Measurements from ENCODE around the gene TPO. TPM values are rescaled to one million over a fixed set of nuclear protein-coding genes. Genes with fewer than 3 reads are reported as not detected.
A peak's percentile ranks its signal among the peaks of the same experiment; 100 is the strongest.

TPO gene
- total RNA-seq, 1 experiment from 2014 or later = not detected

GRCh38 chr2:1504311-1504750 lies 91.1 kb downstream of the TPO start:
- Mint-ChIP-seq H3K27ac (0 out of 2 replicates have a peak overlapping the region, but pooled peaks have one; percentile 21), H3K4me1 (no peaks in the 10 kb centered on the region), H3K9me3 (no peaks in the 10 kb centered on the region), H3K36me3 (no peaks in the 10 kb centered on the region), H3K27me3 (ENCODE audit: low read depth) (no peaks in the 10 kb centered on the region), H3K4me3 (no peak overlapping the region)
- ChIA-PET POLR2A (interaction anchor here (0.6 kb wide), 1 partner anchor 37 kb away, joined by 4 read pairs; no protein-coding TSS in a partner anchor), CTCF (interaction anchor here (0.9 kb wide), 1 partner anchor 46 kb away, joined by 3 read pairs; no protein-coding TSS in a partner anchor)
- TF ChIP-seq, protein P1, sequence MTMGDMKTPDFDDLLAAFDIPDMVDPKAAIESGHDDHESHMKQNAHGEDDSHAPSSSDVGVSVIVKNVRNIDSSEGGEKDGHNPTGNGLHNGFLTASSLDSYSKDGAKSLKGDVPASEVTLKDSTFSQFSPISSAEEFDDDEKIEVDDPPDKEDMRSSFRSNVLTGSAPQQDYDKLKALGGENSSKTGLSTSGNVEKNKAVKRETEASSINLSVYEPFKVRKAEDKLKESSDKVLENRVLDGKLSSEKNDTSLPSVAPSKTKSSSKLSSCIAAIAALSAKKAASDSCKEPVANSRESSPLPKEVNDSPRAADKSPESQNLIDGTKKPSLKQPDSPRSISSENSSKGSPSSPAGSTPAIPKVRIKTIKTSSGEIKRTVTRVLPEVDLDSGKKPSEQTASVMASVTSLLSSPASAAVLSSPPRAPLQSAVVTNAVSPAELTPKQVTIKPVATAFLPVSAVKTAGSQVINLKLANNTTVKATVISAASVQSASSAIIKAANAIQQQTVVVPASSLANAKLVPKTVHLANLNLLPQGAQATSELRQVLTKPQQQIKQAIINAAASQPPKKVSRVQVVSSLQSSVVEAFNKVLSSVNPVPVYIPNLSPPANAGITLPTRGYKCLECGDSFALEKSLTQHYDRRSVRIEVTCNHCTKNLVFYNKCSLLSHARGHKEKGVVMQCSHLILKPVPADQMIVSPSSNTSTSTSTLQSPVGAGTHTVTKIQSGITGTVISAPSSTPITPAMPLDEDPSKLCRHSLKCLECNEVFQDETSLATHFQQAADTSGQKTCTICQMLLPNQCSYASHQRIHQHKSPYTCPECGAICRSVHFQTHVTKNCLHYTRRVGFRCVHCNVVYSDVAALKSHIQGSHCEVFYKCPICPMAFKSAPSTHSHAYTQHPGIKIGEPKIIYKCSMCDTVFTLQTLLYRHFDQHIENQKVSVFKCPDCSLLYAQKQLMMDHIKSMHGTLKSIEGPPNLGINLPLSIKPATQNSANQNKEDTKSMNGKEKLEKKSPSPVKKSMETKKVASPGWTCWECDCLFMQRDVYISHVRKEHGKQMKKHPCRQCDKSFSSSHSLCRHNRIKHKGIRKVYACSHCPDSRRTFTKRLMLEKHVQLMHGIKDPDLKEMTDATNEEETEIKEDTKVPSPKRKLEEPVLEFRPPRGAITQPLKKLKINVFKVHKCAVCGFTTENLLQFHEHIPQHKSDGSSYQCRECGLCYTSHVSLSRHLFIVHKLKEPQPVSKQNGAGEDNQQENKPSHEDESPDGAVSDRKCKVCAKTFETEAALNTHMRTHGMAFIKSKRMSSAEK (CRISPR knock-in tag; IDR thresholded peaks at IDR 0.05; ENCODE audit: borderline replicate concordance) = no peak
- TF ChIP-seq KAT7 (CRISPR knock-in tag; IDR thresholded peaks at IDR 0.05; ENCODE audit: borderline replicate concordance) = no peak
- TF ChIP-seq, protein P2, sequence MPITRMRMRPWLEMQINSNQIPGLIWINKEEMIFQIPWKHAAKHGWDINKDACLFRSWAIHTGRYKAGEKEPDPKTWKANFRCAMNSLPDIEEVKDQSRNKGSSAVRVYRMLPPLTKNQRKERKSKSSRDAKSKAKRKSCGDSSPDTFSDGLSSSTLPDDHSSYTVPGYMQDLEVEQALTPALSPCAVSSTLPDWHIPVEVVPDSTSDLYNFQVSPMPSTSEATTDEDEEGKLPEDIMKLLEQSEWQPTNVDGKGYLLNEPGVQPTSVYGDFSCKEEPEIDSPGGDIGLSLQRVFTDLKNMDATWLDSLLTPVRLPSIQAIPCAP (CRISPR knock-in tag; IDR thresholded peaks at IDR 0.05) = no peak
- no peak for TF ChIP-seq SOX15 (CRISPR knock-in tag; IDR thresholded peaks at IDR 0.05)
- no peak for TF ChIP-seq NR2C2 (CRISPR knock-in tag; IDR thresholded peaks at IDR 0.05)
- no peak for TF ChIP-seq NFATC4 (CRISPR knock-in tag; IDR thresholded peaks at IDR 0.05)
- TF ChIP-seq ZNF121 (CRISPR knock-in tag; IDR thresholded peaks at IDR 0.05) = no peak
- TF ChIP-seq, protein P3, sequence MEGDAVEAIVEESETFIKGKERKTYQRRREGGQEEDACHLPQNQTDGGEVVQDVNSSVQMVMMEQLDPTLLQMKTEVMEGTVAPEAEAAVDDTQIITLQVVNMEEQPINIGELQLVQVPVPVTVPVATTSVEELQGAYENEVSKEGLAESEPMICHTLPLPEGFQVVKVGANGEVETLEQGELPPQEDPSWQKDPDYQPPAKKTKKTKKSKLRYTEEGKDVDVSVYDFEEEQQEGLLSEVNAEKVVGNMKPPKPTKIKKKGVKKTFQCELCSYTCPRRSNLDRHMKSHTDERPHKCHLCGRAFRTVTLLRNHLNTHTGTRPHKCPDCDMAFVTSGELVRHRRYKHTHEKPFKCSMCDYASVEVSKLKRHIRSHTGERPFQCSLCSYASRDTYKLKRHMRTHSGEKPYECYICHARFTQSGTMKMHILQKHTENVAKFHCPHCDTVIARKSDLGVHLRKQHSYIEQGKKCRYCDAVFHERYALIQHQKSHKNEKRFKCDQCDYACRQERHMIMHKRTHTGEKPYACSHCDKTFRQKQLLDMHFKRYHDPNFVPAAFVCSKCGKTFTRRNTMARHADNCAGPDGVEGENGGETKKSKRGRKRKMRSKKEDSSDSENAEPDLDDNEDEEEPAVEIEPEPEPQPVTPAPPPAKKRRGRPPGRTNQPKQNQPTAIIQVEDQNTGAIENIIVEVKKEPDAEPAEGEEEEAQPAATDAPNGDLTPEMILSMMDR (IDR thresholded peaks at IDR 0.05) = no peak
- TF ChIP-seq ZNF219 (CRISPR knock-in tag; IDR thresholded peaks at IDR 0.05; ENCODE audit: borderline replicate concordance) = no peak
- TF ChIP-seq ZNF416 (CRISPR knock-in tag; IDR thresholded peaks at IDR 0.05) = no peak
- TF ChIP-seq, protein P4, sequence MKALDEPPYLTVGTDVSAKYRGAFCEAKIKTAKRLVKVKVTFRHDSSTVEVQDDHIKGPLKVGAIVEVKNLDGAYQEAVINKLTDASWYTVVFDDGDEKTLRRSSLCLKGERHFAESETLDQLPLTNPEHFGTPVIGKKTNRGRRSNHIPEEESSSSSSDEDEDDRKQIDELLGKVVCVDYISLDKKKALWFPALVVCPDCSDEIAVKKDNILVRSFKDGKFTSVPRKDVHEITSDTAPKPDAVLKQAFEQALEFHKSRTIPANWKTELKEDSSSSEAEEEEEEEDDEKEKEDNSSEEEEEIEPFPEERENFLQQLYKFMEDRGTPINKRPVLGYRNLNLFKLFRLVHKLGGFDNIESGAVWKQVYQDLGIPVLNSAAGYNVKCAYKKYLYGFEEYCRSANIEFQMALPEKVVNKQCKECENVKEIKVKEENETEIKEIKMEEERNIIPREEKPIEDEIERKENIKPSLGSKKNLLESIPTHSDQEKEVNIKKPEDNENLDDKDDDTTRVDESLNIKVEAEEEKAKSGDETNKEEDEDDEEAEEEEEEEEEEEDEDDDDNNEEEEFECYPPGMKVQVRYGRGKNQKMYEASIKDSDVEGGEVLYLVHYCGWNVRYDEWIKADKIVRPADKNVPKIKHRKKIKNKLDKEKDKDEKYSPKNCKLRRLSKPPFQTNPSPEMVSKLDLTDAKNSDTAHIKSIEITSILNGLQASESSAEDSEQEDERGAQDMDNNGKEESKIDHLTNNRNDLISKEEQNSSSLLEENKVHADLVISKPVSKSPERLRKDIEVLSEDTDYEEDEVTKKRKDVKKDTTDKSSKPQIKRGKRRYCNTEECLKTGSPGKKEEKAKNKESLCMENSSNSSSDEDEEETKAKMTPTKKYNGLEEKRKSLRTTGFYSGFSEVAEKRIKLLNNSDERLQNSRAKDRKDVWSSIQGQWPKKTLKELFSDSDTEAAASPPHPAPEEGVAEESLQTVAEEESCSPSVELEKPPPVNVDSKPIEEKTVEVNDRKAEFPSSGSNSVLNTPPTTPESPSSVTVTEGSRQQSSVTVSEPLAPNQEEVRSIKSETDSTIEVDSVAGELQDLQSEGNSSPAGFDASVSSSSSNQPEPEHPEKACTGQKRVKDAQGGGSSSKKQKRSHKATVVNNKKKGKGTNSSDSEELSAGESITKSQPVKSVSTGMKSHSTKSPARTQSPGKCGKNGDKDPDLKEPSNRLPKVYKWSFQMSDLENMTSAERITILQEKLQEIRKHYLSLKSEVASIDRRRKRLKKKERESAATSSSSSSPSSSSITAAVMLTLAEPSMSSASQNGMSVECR (CRISPR knock-in tag; IDR thresholded peaks at IDR 0.05; ENCODE audit: borderline replicate concordance) = no peak
- no peak for TF ChIP-seq NFE2L1 (CRISPR knock-in tag; IDR thresholded peaks at IDR 0.05)
- TF ChIP-seq OVOL2 (CRISPR knock-in tag; IDR thresholded peaks at IDR 0.05; ENCODE audit: borderline replicate concordance) = no peak
- TF ChIP-seq ZNF396 (CRISPR knock-in tag; IDR thresholded peaks at IDR 0.05; ENCODE audit: borderline replicate concordance) = no peak
- no peak for TF ChIP-seq EMX1 (CRISPR knock-in tag; IDR thresholded peaks at IDR 0.05)
- no peak for TF ChIP-seq E2F5 (CRISPR knock-in tag; IDR thresholded peaks at IDR 0.05)
- TF ChIP-seq, protein P5, sequence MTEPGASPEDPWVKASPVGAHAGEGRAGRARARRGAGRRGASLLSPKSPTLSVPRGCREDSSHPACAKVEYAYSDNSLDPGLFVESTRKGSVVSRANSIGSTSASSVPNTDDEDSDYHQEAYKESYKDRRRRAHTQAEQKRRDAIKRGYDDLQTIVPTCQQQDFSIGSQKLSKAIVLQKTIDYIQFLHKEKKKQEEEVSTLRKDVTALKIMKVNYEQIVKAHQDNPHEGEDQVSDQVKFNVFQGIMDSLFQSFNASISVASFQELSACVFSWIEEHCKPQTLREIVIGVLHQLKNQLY (CRISPR knock-in tag; IDR thresholded peaks at IDR 0.05) = no peak
- TF ChIP-seq SMAD4 (CRISPR knock-in tag; IDR thresholded peaks at IDR 0.05) = no peak
- DNase-seq (ENCODE audit: low spot score) (no peak), ATAC-seq (no peak)
